PC-9 (cell line): ENCODE data around the gene ZC2HC1B. TPM values are rescaled to one million over a fixed set of nuclear protein-coding genes. Genes with fewer than 3 reads are reported as not detected.
A peak's percentile ranks its signal among the peaks of the same experiment; 100 is the strongest.

Source experiments
- Bru-seq: library from RNA; stranded (reverse); fragments of 400-500 nt; gene quantifications from one replicate; lab custom pipeline; 2021; lab: Mats Ljungman, UMichigan
- BruChase-seq, 2 experiments: library from RNA; stranded (reverse); fragments of 400-500 nt; gene quantifications; one replicate each; lab custom pipeline; 2021; lab: Mats Ljungman, UMichigan
- BruUV-seq: library from RNA; stranded (reverse); fragments of 400-500 nt; replicated peaks from 2 replicates; lab custom pipeline; 2021; lab: Mats Ljungman, UMichigan
- CTCF ChIA-PET: fragments of 300-600 bp; sonication (Branson Sonifier 250); formaldehyde crosslinking; loops from one replicate; lab custom pipeline; 2022; ENCODE audit warnings: antibody characterized with exemption; lab: Charles Lee
- POLR2A ChIA-PET: fragments of 300-600 bp; sonication (Branson Sonifier 250); formaldehyde crosslinking; loops from one replicate; lab custom pipeline; 2022; ENCODE audit warnings: antibody characterized with exemption; ENCODE audit not compliant: unreplicated experiment; lab: Charles Lee
- DNase-seq, 2 experiments: peaks; one replicate each; pipeline versions ENCODE4 v3.0.0 to v3.0.0-alpha.2; 2015 to 2022; ENCODE audit warnings: mixed read lengths in 1 of 2
- H2AFZ ChIP-seq: fragments of 200-600 bp; sonication (generic); 2 replicates; pipeline ENCODE4 v1.8.1; 2017; ENCODE audit warnings: antibody characterized with exemption
- H3F3A ChIP-seq: fragments of 200-600 bp; sonication (generic); 2 replicates; pipeline ENCODE4 v1.8.1; 2017; ENCODE audit warnings: antibody characterized with exemption, mild to moderate bottlenecking, low read depth; ENCODE audit not compliant: insufficient read depth
- H3K27ac ChIP-seq: fragments of 200-600 bp; sonication (generic); 2 replicates; pipeline ENCODE4 v1.6.1; 2016; ENCODE audit warnings: mixed run types
- H3K27me3 ChIP-seq: fragments of 200-600 bp; sonication (generic); 2 replicates; pipeline ENCODE4 v1.6.1; 2016; ENCODE audit warnings: low read depth, mixed run types; ENCODE audit not compliant: insufficient read depth
- H3K36me3 ChIP-seq: fragments of 200-600 bp; sonication (generic); 2 replicates; pipeline ENCODE4 v1.6.1; 2016; ENCODE audit warnings: low read depth, mixed run types
- H3K4me1 ChIP-seq: fragments of 200-600 bp; sonication (generic); replicated peaks from 2 replicates; pipeline ENCODE4 v1.6.1; 2016; ENCODE audit warnings: mixed run types; ENCODE audit not compliant: insufficient read depth
- H3K4me2 ChIP-seq: fragments of 200-600 bp; sonication (generic); 2 replicates; pipeline ENCODE4 v1.6.1; 2017; ENCODE audit warnings: mixed run types
- H3K4me3 ChIP-seq: fragments of 200-600 bp; sonication (generic); 2 replicates; pipeline ENCODE4 v1.6.1; 2016; ENCODE audit warnings: mixed run types
- H3K79me2 ChIP-seq: fragments of 200-600 bp; sonication (generic); 2 replicates; pipeline ENCODE4 v1.6.1; 2017; ENCODE audit warnings: low read depth, mixed run types
- H3K9me2 ChIP-seq: fragments of 200-600 bp; sonication (generic); 2 replicates; pipeline ENCODE4 v1.8.1; 2017; ENCODE audit warnings: mild to moderate bottlenecking; ENCODE audit not compliant: insufficient read depth
- H3K9me3 ChIP-seq: fragments of 200-600 bp; sonication (generic); 2 replicates; pipeline ENCODE4 v1.8.1; 2016; ENCODE audit warnings: low read depth; ENCODE audit not compliant: insufficient read depth
- H4K20me1 ChIP-seq: fragments of 200-600 bp; sonication (generic); 2 replicates; pipeline ENCODE4 v1.8.1; 2017; ENCODE audit not compliant: insufficient read depth
- EZH2 ChIP-seq: fragments of 200-600 bp; sonication (generic); IDR thresholded peaks from 2 replicates; pipeline ENCODE4 v1.8.0; 2017; ENCODE audit warnings: antibody characterized with exemption, low read depth
- intact Hi-C: fragments of 100-400 bp; cut with micrococcal nuclease; formaldehyde crosslinking; loops from one replicate; pipeline ENCODE4 v1.10.0; 2022; ENCODE audit not compliant: unreplicated experiment
- long read RNA-seq: library from polyadenylated mRNA; stranded (forward); transcript quantifications from one replicate; pipeline ENCODE4 v2.0.0, GENCODE V29; 2022
- total RNA-seq: library from RNA; stranded (reverse); gene quantifications from 2 replicates; pipeline ENCODE4 v1.2.3, GENCODE V29; 2021
- TF ChIP-seq, protein P1 (sequence below): fragments of 200-600 bp; sonication (generic); conservative IDR thresholded peaks from 2 replicates; pipeline ENCODE4 v1.6.1; 2017; ENCODE audit warnings: mixed run types, antibody characterized with exemption, mild to moderate bottlenecking, moderate library complexity

Gene ZC2HC1B
- total RNA-seq = not detected in 2 replicates
- Bru-seq, nascent RNA = percentile 86 among the genes with signal in this experiment
- percentile 22 among the genes with signal in this experiment for BruChase-seq, experiment 1, labeled RNA remaining after a 2-hour chase
- BruChase-seq, experiment 2, labeled RNA remaining after a 6-hour chase = not detected
- long read RNA-seq = 0 reads

- CTCF ChIA-PET = no interaction called here
- Histone ChIP-seq H3K27me3 (no peaks in the 10 kb centered on the region), H3F3A (no peaks in the 10 kb centered on the region; the same call in 1 of the 2 replicates), H3K79me2 (no peaks in the 10 kb centered on the region), H3K4me3 (no peak within 1 kb of the TSS), H3K9me2 (no peaks in the 10 kb centered on the region), H3K36me3 (peaks cover 35% of the 10 kb centered on the region), H3K27ac (no peak within 1 kb of the TSS), H3K4me2 (no peak within 1 kb of the TSS), H3K9me3 (no peaks in the 10 kb centered on the region), H2AFZ (no peak within 1 kb of the TSS), H4K20me1 (no peaks in the 10 kb centered on the region), H3K4me1 (no peaks in the 10 kb centered on the region)
- no peak for TF ChIP-seq EZH2
- TF ChIP-seq, protein P1, sequence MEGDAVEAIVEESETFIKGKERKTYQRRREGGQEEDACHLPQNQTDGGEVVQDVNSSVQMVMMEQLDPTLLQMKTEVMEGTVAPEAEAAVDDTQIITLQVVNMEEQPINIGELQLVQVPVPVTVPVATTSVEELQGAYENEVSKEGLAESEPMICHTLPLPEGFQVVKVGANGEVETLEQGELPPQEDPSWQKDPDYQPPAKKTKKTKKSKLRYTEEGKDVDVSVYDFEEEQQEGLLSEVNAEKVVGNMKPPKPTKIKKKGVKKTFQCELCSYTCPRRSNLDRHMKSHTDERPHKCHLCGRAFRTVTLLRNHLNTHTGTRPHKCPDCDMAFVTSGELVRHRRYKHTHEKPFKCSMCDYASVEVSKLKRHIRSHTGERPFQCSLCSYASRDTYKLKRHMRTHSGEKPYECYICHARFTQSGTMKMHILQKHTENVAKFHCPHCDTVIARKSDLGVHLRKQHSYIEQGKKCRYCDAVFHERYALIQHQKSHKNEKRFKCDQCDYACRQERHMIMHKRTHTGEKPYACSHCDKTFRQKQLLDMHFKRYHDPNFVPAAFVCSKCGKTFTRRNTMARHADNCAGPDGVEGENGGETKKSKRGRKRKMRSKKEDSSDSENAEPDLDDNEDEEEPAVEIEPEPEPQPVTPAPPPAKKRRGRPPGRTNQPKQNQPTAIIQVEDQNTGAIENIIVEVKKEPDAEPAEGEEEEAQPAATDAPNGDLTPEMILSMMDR = no peak
- no peak for DNase-seq
- intact Hi-C loops = no loop called here
- BruUV-seq = no TSS peak
- POLR2A ChIA-PET = no interaction called here
These were observed at the start of gene ZC2HC1B for GRCh38 chr6:143864234-143864633. Gene ZC2HC1B (plus strand): TSS chr6:143864474. CDS start chr6:143864540, 66 bp downstream.

DNA sequence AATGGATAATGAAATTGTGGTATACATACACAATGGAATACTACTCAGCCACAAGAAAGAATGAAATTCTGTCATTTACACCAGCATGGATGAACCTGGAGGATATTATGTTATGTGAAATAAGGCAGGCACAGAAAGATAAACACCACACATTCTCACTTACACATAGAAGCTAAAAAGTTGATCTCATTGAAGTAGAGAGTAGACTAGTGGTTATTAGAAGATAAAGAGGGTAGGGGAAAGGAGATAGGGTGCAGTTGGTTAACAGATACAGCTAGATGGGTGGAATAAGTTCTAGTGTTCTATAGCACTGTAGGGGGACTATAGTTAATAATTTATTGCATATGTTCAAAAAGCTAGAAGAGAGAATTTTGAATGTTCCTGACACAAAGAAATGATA lies 46.7 kb upstream of the ZC2HC1B start:
- CTCF ChIA-PET = no interaction called here
- intact Hi-C loops = no loop called here

GRCh38 chr6:143821359-143821758 lies 42.9 kb upstream of the ZC2HC1B start:
- DNase-seq = no peak
- Histone ChIP-seq H3F3A (no peaks in the 10 kb centered on the region), H4K20me1 (no peaks in the 10 kb centered on the region), H3K4me3 (no peak overlapping the region), H2AFZ (no peak overlapping the region), H3K79me2 (no peaks in the 10 kb centered on the region), H3K36me3 (no peaks in the 10 kb centered on the region), H3K9me2 (no peaks in the 10 kb centered on the region), H3K4me1 (no peaks in the 10 kb centered on the region), H3K27ac (no peak overlapping the region), H3K4me2 (no peak overlapping the region), H3K9me3 (no peaks in the 10 kb centered on the region), H3K27me3 (no peaks in the 10 kb centered on the region)
- no peak for TF ChIP-seq EZH2
- TF ChIP-seq, protein P1 = no peak
- intact Hi-C loops = no loop called here
- no TSS peak for BruUV-seq
- POLR2A ChIA-PET = no interaction called here
- CTCF ChIA-PET = no interaction called here

More for the DNA sequence above, 46.7 kb upstream of the ZC2HC1B start:
- no peak for DNase-seq
- no peaks in the 10 kb centered on the region for H3K79me2 ChIP-seq
- no peaks in the 10 kb centered on the region for H3K27me3 ChIP-seq
- H3K4me2 ChIP-seq = no peak overlapping the region
- H3K4me1 ChIP-seq = no peaks in the 10 kb centered on the region
- H3K9me3 ChIP-seq = no peaks in the 10 kb centered on the region
- BruUV-seq = no TSS peak
- H3K36me3 ChIP-seq = no peaks in the 10 kb centered on the region
- TF ChIP-seq EZH2 = no peak
- TF ChIP-seq, protein P1 = no peak
- no peaks in the 10 kb centered on the region for H4K20me1 ChIP-seq
- H3F3A ChIP-seq = no peaks in the 10 kb centered on the region
- no peak overlapping the region for H3K4me3 ChIP-seq
- no peak overlapping the region for H3K27ac ChIP-seq
- no peaks in the 10 kb centered on the region for H3K9me2 ChIP-seq
- H2AFZ ChIP-seq = no peak overlapping the region
- POLR2A ChIA-PET = interaction anchor here (0.6 to 0.7 kb wide), 2 partner anchors 42 to 743 kb away, joined by 4 to 8 read pairs; no protein-coding TSS in a partner anchor
